ENCODE measurements around the gene PFKFB1. TPM values are rescaled to one million over a fixed set of nuclear protein-coding genes. Genes with fewer than 3 reads are reported as not detected.

The PFKFB1 gene
- polyA plus RNA-seq, 2 of the 4 experiments (the other 2 are of a cell fraction), result 0.04 to 0.28 TPM

GRCh38 chrX:54922547-54922946 is 71.4 kb downstream of the PFKFB1 start:
- Histone ChIP-seq H3K4me3 (no peak overlapping the region), H3K4me2 (no peak overlapping the region), H3K9me3 (no peaks in the 10 kb centered on the region), H3K27ac (no peak overlapping the region), H3K4me1 (no peaks in the 10 kb centered on the region)
- FAIRE-seq (no peak), ATAC-seq (no peak), DNase-seq (ENCODE audit: low read depth in 1 of 2, low spot score in 1 of 2) (no peak)
- ChIA-PET CTCF (interaction anchor here (0.5 kb wide), 2 partner anchors 512 to 958 kb away, joined by 3 read pairs; no protein-coding TSS in a partner anchor), POLR2A (no interaction called here)
- 73% methylated on average over 2 of the region's 3 CpGs for WGBS (ENCODE audit: missing lambda C conversion rate)
- TF ChIP-seq REST (IDR thresholded peaks at IDR 0.05), result no peak

- Histone ChIP-seq H3K9me3 (no peaks in the 10 kb centered on the region), H3K27ac (no peak overlapping the region), H3K4me3 (peak overlapping the region; percentile 48), H3K4me2 (peak overlapping the region; percentile 83), H3K4me1 (no peaks in the 10 kb centered on the region)
- ChIA-PET CTCF (interaction anchor here (0.5 kb wide), 2 partner anchors 511 to 957 kb away, joined by 3 read pairs; no protein-coding TSS in a partner anchor), POLR2A (no interaction called here)
- TF ChIP-seq E2F6 (IDR thresholded peaks at IDR 0.05; ENCODE audit: borderline replicate concordance, low read depth) (no peak), CBX2 (IDR thresholded peaks at IDR 0.05; ENCODE audit: borderline replicate concordance, low read depth) (no peak), HOXB5 (CRISPR knock-in tag; IDR thresholded peaks at IDR 0.05) (no peak), PHF8 (IDR thresholded peaks at IDR 0.05; ENCODE audit: borderline replicate concordance, low read depth) (no peak), NR3C1 (IDR thresholded peaks at IDR 0.05) (no peak), TP53 (CRISPR knock-in tag; IDR thresholded peaks at IDR 0.05) (no peak)
- TF ChIP-seq, protein P1, sequence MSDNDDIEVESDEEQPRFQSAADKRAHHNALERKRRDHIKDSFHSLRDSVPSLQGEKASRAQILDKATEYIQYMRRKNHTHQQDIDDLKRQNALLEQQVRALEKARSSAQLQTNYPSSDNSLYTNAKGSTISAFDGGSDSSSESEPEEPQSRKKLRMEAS (IDR thresholded peaks at IDR 0.05), result no peak
- peak; percentile 27 to 43; a peak in 3 of 6 replicates for ATAC-seq
- no peak for FAIRE-seq
- no peak for DNase-seq (ENCODE audit: low read depth in 1 of 2, low spot score in 1 of 2)
- 48% methylated on average over 27 of the region's 29 CpGs for WGBS (ENCODE audit: missing lambda C conversion rate)
Observed at GRCh38 chrX:54921427-54922021, 72.5 kb downstream of the PFKFB1 start.

DNA sequence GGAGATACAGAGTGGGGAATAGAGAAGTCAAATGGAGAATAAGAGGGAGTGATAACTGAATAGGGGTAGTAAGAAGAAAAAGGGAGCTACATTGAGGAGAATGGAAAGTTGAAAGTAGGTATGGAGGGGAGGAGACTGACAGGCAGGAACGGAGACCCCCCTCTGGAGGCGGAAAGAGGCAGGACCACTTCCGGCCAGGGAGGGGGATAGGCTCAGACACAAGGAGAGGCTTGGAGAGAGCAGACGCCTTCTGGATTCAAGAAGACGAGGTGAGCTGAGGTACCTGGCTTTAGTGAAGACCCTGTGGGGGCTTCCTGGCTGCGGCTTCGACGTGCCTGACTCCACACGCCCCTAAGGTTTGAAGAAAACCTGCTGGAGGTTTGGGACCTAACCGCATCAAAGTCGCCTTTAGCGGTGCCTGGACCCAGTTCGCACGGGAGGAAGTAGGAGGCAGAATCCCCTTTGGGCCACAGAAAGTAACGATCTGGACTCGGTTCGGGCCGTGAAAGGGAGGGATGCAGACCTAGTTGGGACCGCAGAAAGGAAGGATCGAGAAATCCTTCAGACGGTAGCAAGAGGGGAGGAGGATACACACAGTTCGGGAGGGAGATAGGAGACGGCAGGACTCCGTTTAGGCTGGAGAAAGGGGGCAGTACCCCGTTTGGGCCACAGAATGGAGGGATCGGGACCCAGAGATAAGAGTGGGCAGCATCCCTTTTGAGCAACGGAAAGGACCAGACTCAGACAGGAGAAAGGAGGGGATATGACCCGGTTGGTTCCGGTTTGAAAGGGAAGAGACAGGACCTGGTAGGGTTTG is 73.2 kb downstream of the PFKFB1 start, which contains the start of gene TRO:
TSS of gene TRO (plus strand) at position 215 of the 817 bp plus-strand sequence. CDS start 1,423 bp downstream, outside the sequence.
- FAIRE-seq (peak; percentile 39), ATAC-seq (peak; percentile 50 to 56; a peak in 5 of 6 replicates)
- no peak for TF ChIP-seq FOSB (CRISPR knock-in tag; IDR thresholded peaks at IDR 0.05)
- TF ChIP-seq NFE2L2 (conservative IDR thresholded peaks at IDR 0.05; ENCODE audit: low read length), result no peak
- no peak for TF ChIP-seq CHD4 (IDR thresholded peaks at IDR 0.05; ENCODE audit: borderline replicate concordance)
- TF ChIP-seq JUNB (IDR thresholded peaks at IDR 0.05), result no peak
- TF ChIP-seq HOXB13 (CRISPR knock-in tag; IDR thresholded peaks at IDR 0.05; ENCODE audit: low read depth), result no peak
- TF ChIP-seq HOXB5 (CRISPR knock-in tag; IDR thresholded peaks at IDR 0.05), result no peak
- no peak for TF ChIP-seq POLR2AphosphoS2 (conservative IDR thresholded peaks at IDR 0.05; ENCODE audit: low read length)
- TF ChIP-seq PBX3 (IDR thresholded peaks at IDR 0.05), result no peak
- no peak for TF ChIP-seq USF2 (IDR thresholded peaks at IDR 0.05)
- no peak for TF ChIP-seq JUN (IDR thresholded peaks at IDR 0.05)
- no peak for TF ChIP-seq NR3C1 (IDR thresholded peaks at IDR 0.05)
- no peak for TF ChIP-seq ZC3H11A (IDR thresholded peaks at IDR 0.05)
- no peak for TF ChIP-seq ZFP36 (IDR thresholded peaks at IDR 0.05; ENCODE audit: borderline replicate concordance, partially characterized antibody)
- TF ChIP-seq PHF8 (IDR thresholded peaks at IDR 0.05; ENCODE audit: borderline replicate concordance, low read depth), result no peak
- no peak for TF ChIP-seq ESRRA (IDR thresholded peaks at IDR 0.05; ENCODE audit: borderline replicate concordance, low read length)
- no peak for TF ChIP-seq REST (IDR thresholded peaks at IDR 0.05)
- TF ChIP-seq RARB (CRISPR knock-in tag; IDR thresholded peaks at IDR 0.05), result no peak

More for the DNA sequence above, 73.2 kb downstream of the PFKFB1 start, which contains the start of gene TRO:
- 4% methylated on average over 25 of the region's 29 CpGs for WGBS (ENCODE audit: missing lambda C conversion rate)
- POLR2A ChIA-PET, result no interaction called here
- Histone ChIP-seq H3K27ac (peak within 1 kb of the TSS in 1 of 2 experiments; percentile 35; a peak in 1 of 6 replicates), H3K4me3 (peak within 1 kb of the TSS; percentile 48), H3K9me3 (no peaks in the 10 kb centered on the region), H3K4me1 (no peaks in the 10 kb centered on the region), H3K4me2 (peak within 1 kb of the TSS; percentile 83)
- DNase-seq (ENCODE audit: low read depth in 1 of 2, low spot score in 1 of 2), result no peak
- CTCF ChIA-PET, result no interaction called here
